ENCODE results near the gene TPK1. TPM values are rescaled to one million over a fixed set of nuclear protein-coding genes. Genes with fewer than 3 reads are reported as not detected.

Gene TPK1
- total and polyA plus RNA-seq, 2 of the 4 experiments (the other 2 are of a cell fraction): 0.38 to 1.8 TPM

- Histone ChIP-seq H3K9ac (ENCODE audit: low read depth, low read length) (no peak overlapping the region), H3K4me1 (ENCODE audit: control insufficient read depth, insufficient read depth, low read length) (no peaks in the 10 kb centered on the region), H4K91ac (ENCODE audit: insufficient read depth, low read depth, low read length) (no peak overlapping the region), H2AFZ (replicated peaks; ENCODE audit: low read length, poor library complexity) (no peak overlapping the region), H3K27ac (ENCODE audit: insufficient read depth, low read length) (no peak overlapping the region), H2AK9ac (replicated peaks; ENCODE audit: low read depth, low read length, poor library complexity) (no peak overlapping the region), H4K20me1 (ENCODE audit: insufficient read depth, low read length) (no peaks in the 10 kb centered on the region), H3K9me3 (ENCODE audit: control insufficient read depth, insufficient read depth, low read length) (peaks cover 4% of the 10 kb centered on the region), H3K18ac (ENCODE audit: low read depth, low read length) (no peak overlapping the region), H2BK15ac (ENCODE audit: low read depth, low read length) (no peak overlapping the region), H3K56ac (ENCODE audit: extremely low read depth, insufficient read depth, low read length) (no peak overlapping the region), H3K4me3 (ENCODE audit: insufficient read depth, low read depth, low read length) (no peak overlapping the region), H3K14ac (replicated peaks; ENCODE audit: low read depth, low read length) (no peak overlapping the region), H3K9me1 (ENCODE audit: insufficient read depth, low read length) (no peaks in the 10 kb centered on the region), H2AK5ac (ENCODE audit: low read depth, low read length) (no peak overlapping the region), H4K8ac (ENCODE audit: low read depth in 2 of 2, low read length in 2 of 2) (no peak overlapping the region), H3K4ac (ENCODE audit: low read depth, low read length) (no peak overlapping the region), H3K4me2 (ENCODE audit: low read depth, low read length) (no peak overlapping the region), H2BK20ac (ENCODE audit: low read depth, low read length) (no peak overlapping the region), H3K36me3 (ENCODE audit: control insufficient read depth, insufficient read depth, low read length) (no peaks in the 10 kb centered on the region), H3K27me3 (ENCODE audit: control insufficient read depth, insufficient read depth, low read length) (no peaks in the 10 kb centered on the region), H3K23ac (ENCODE audit: low read depth, low read length) (no peak overlapping the region), H2BK120ac (ENCODE audit: low read depth, low read length) (no peak overlapping the region), H4K5ac (ENCODE audit: low read depth, low read length) (no peak overlapping the region), H3K79me1 (ENCODE audit: low read depth in 1 of 2, low read length in 2 of 2) (no peaks in the 10 kb centered on the region), H2BK5ac (ENCODE audit: low read depth, low read length, poor library complexity, severe bottlenecking) (no peak overlapping the region)
- CTCF ChIA-PET: interaction anchor here (0.6 to 0.7 kb wide), 2 partner anchors 13 to 35 kb away, joined by 3 to 6 read pairs; no protein-coding TSS in a partner anchor
- WGBS, 2 experiments (ENCODE audit: extremely low coverage in 2 of 2, insufficient read length in 1 of 2): no CpG with 5 or more reads among the region's 1 CpG
- BruUV-seq (replicated peaks): no TSS peak
- no peak for ATAC-seq (ENCODE audit: low read depth)
- dilution Hi-C loops (cut with HindIII; ENCODE audit: low sequenced_read_pairs, unreplicated experiment): no loop called here
- POLR2A ChIA-PET (ENCODE audit: unreplicated experiment): no interaction called here
- in situ Hi-C loops (cut with MboI; ENCODE audit: low sequenced_read_pairs): no loop called here
- TF ChIP-seq BHLHE40 (IDR thresholded peaks at IDR 0.05; ENCODE audit: low read depth, low read length) (no peak), CTCF (conservative IDR thresholded peaks at IDR 0.05; ENCODE audit: low read depth, low read length) (no peak), RFX5 (IDR thresholded peaks at IDR 0.05; ENCODE audit: low read depth, low read length) (no peak), RCOR1 (IDR thresholded peaks at IDR 0.05; ENCODE audit: insufficient replicate concordance, low read length) (no peak), MAZ (IDR thresholded peaks at IDR 0.05; ENCODE audit: borderline replicate concordance, low read depth, low read length) (no peak), MAFK (IDR thresholded peaks at IDR 0.05; ENCODE audit: low read depth, low read length) (no peak), FOS (IDR thresholded peaks at IDR 0.05; ENCODE audit: low read depth, low read length) (no peak), CEBPB (IDR thresholded peaks at IDR 0.05; ENCODE audit: low read depth, low read length) (no peak), POLR2A (IDR thresholded peaks at IDR 0.05; ENCODE audit: low read depth, low read length) (no peak), NFE2L2 (IDR thresholded peaks at IDR 0.05; ENCODE audit: low read depth, low read length) (no peak)
- TF ChIP-seq, protein P1, sequence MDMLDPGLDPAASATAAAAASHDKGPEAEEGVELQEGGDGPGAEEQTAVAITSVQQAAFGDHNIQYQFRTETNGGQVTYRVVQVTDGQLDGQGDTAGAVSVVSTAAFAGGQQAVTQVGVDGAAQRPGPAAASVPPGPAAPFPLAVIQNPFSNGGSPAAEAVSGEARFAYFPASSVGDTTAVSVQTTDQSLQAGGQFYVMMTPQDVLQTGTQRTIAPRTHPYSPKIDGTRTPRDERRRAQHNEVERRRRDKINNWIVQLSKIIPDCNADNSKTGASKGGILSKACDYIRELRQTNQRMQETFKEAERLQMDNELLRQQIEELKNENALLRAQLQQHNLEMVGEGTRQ (IDR thresholded peaks at IDR 0.05; ENCODE audit: low read depth, low read length): no peak
- no peak for DNase-seq
- intact Hi-C loops (cut with micrococcal nuclease): no loop called here
Measured at GRCh38 chr7:144477348-144477747, 358.5 kb downstream of the TPK1 start.
